Fibroblast of the conjunctiva (primary cell): Measurements from ENCODE around the gene SETBP1.

Experiments used
- DNase-seq: peaks from one replicate; pipeline ENCODE4 v3.0.0-alpha.2; 2010; ENCODE audit warnings: low read depth

Gene SETBP1

DNA sequence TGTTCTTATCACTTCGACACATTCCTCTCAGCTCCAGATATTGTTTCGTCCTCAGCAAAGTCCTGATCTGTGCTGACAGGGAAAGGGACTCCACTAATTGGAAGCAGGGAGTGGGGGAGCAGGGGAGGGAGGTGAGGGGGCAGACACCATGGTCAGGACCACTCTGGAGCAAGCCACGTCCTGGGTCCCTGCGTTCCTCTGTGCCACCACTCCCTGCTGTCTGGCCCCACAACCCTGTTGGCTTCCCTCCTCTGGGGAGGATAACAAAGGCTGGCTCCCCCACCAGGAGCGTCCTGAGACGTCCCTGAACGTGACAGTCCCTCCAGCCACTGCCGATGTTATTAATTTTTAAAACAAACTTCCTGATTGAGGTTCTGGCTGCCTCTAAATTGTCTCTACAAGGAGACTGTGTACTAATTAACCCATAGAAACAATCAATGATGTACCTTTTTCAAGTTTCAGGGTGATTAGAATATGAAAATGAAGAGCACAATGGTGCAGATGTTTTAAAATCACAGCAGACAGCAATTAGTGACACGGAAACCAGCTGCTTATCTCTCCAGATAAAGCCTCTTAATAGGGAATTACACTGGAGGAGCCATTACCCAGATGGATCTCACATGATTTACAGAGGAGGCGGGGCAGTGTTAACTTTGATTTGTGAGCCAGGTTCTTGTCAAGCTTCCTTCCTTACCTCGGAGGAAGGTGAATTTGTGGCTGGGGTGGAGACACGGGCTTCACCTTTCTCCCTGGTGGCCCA, 257.5 kb downstream of the SETBP1 start:
- no peak for DNase-seq

DNA sequence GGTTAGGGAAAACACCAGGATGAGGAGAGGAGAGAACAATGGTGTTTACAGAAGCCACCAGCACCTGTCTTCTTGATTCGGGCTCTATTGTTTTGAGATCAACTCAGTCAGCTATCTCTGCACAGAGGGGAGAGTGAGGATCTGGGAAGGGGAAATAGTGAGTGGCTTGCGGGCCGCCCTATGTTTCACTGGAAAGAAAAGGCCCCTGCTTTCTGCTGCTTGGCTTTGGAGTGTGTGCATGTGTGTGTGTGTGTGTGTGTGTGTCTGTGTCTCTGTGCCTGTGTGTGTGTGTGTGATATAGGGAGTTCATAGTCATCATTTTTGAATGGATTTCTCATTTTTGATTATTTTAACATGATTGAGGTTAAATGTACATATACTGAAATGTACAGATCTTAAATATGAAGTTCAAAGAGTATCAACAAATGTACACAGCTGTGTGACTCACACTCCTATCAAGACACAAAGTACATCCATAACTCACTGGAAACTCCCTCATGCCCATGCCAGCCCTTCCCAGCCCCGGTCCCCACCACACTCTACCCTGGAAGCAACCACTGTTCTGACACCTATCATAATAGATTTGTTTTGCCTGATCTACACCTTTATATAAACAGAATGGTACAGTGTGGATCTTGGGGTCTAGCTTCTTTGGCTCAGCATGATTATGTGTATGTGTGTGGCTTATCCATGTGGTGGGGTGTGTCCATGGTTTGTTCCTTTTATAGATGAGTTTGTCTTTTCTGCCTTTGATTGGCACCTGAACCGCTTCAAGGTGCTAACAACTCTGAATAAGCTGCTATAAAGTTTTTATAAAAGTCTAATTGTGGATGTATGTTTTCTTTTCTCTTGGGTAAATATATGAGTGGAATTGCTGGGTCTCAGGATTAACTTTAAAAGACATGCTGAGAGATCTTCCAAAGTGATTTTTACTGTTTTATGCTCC, 258.3 kb downstream of the SETBP1 start:
- DNase-seq: no peak

DNA sequence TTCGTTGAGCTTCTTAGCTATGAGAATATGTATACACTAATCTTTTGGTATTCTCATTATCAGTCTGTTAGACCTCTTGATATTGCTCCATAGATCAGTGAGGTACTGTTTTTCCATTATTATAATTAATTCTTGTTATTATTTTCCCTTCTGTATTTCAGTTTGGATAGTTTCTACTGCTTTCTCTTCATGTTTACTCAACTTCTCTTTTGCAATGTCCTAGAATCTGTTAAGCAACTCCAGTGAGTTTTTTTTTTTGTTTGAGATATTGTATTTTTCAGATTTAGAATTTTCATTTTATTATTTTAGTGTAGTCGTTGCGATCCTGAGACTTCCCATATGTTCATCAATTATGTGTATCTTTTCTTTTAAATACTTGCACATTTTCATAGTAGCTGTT, 260.8 kb downstream of the SETBP1 start:
- no peak for DNase-seq

DNA sequence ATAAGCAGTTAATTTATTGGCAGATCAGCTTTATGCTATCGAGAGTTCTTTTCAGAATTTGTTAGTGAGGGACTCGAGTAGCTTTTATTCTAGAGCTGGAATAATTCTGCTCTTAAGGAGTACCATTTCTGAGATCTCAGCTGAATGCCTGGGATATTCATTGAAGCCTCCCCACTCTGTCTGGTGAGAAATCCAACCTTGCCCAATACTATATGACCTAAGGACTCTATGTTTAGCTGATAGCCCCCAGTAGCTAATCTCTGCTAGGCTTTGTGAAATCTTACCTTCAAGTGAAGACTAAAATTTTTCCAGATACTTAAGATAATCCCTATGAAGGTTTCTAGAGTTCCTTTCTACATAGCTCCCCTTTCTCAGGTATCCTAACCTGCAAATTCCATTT, 261.4 kb downstream of the SETBP1 start:
- no peak for DNase-seq

DNA sequence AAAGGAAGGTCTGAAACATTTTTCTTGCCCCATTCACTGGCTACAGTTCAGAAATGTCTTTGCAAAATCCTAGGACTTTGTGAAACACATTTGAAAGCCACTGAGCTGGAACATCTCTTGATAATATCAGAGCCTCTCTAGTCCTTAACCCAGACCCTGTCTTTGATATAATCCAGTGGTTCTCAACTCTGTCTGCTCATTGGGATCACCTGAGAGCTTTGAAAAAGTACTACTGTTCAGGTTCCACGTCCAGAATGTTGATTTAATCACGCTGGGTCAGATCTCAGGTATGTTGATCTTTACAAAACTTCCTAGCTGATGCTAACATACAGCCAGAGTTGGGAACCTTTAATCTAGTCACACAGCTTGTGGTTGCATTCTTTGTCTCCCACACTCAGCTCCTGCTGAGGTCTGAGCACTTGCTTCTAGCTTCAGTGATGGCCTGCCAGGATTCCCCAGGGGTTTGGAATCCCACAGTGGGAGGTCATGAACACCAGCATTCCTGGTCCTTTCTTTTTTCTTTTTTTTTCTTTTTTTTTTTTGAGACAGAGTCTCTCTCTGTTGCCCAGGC, 262.7 kb downstream of the SETBP1 start:
- DNase-seq: no peak

DNA sequence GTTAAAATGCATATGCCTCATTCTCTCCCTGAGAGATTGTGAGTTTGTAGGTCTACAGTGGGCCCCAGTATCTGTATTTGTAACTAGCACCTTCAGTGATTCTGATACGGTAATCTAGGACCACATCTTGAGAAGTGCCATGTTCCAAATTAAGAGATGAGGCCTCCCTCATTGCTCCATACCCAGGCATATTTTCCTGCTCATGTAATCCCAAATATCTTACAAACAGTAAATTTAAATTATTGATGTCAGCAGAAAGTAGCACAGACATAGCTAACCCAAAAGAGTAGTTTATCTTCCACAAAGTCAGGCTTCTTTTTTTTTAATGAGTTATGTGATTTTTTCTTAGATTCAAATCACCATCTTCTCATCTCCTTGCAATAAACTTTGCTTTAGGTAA, 263.8 kb downstream of the SETBP1 start:
- DNase-seq: no peak

DNA sequence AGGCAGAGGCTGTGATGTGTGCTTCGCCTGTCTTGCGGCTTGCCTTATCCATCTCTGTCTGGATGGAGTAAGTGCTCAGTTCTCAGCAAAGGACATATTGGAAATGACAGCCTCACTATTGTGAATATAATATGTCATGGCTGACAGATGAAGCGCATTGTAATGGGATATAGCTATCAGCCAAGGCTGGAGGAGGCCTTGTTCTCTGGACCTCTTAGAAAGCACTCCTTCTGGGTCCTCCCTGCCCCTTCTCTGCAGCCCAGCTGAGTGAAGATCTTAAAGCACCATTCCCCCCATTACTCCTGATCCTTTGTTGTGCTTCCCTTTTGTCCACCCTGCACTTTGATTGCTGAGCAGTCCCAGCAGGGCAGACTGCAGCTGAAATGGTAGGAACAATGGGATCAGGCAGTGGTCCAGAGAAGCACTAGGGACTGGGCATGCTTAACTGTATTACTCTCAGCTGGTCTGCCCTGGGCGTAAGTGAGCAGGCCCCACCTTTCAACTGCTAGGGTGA, 265.3 kb downstream of the SETBP1 start:
- no peak for DNase-seq

DNA sequence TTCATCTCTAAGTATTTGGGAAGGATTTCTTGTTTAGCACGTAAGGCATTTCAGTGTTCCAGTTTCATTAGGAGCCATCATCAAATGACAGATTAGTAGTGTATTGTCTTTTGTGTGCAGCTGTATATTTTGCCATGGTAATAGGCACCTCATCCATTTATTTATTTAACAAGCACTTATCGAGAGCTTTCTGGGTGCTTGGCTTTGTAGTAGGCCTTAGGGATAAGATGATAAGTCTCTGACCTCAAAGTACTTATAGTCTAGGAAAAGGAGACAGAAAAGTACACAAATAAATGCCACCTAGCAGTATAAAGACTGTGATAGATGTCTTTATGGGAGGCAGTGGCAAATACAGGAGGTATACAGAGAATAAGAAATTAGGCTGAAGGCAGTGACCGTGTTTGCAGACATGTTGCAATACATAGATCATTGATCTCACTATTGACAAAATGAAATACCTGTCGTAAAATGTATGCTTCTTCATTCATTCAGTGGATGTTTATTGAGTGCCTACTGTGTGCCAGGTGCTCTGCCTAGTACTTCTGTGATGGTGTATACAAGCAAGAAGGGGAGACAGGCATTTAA, 265.9 kb downstream of the SETBP1 start:
- no peak for DNase-seq

DNA sequence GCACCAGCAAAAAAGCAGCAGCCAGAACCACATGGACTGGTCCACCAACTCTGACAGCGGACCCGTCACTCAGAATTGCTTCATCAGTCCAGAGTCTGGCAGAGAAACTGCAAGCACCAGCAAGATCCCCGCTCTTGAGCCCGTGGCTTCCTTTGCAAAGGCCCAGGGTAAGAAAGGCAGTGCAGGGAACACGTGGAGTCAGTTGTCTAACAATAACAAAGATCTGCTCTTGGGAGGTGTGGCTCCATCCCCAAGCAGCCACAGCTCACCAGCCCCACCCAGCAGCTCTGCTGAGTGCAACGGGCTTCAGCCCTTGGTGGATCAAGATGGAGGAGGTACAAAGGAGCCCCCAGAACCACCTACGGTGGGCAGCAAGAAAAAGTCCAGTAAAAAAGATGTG, 269.3 kb downstream of the SETBP1 start:
- no peak for DNase-seq

DNA sequence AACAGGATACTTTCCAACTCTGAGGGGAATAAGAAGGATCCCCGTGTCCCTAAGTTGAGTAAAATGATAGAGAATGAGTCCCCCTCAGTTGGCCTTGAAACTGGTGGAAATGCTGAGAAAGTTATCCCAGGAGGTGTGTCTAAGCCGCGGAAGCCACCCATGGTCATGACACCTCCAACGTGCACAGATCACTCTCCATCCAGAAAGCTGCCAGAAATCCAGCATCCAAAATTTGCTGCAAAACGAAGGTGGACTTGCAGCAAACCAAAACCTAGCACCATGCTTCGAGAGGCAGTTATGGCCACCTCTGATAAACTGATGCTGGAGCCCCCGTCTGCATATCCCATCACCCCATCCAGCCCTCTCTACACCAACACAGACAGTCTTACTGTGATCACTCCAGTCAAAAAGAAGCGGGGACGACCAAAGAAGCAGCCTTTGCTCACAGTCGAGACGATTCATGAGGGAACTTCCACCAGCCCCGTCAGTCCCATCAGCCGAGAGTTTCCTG, 270.1 kb downstream of the SETBP1 start:
- no peak for DNase-seq

DNA sequence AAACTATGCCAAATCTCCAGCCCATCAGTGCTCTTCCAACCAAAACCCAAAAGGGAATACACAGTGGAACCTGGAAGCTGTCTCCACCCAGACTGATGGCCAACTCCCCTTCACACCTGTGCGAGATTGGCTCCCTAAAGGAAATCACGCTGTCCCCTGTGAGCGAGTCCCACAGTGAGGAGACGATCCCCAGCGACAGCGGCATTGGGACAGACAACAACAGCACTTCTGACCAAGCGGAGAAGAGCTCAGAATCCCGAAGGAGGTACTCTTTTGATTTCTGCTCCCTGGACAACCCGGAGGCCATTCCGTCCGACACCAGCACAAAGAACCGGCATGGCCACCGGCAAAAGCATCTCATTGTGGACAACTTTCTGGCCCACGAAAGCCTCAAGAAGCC, 271.1 kb downstream of the SETBP1 start:
- DNase-seq: no peak

DNA sequence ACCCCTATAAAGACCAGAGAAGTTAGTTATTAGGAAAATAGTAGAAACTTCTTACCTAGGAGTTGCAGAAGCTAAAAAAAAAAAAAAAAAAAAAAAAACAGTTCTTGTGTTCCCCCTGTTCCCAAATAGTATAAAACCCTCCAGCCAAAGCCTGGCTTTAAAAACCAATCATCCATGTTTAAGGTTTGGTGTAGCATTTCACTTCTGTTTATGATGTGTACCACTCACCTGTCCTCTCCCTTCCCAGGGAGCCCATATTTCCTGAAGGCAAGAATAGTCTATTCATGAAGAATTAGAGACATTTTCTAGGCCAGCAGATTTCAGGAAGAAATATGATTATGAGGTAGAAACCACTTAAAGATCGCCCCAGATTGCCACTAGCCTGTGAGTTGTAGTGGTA, 273.6 kb downstream of the SETBP1 start:
- no peak for DNase-seq

DNA sequence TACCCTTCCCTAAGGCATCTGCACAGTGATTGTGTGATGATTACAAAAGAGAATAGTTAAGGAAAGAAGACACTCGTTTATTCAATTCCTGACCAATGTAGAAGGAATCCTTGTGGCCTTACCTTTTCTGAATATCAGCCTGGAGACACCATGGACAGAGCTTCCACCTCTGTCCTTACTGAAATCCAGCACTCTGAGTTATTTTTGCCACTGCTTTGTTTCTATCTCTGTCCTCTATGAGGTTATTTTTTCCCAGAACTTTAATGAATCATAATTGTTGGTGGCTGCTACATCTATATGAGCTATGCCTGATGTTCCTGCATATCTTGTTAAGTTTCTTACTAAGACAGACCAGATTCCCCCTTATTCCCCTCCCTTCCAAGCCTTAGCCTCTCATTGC, 275.1 kb downstream of the SETBP1 start:
- DNase-seq: no peak

DNA sequence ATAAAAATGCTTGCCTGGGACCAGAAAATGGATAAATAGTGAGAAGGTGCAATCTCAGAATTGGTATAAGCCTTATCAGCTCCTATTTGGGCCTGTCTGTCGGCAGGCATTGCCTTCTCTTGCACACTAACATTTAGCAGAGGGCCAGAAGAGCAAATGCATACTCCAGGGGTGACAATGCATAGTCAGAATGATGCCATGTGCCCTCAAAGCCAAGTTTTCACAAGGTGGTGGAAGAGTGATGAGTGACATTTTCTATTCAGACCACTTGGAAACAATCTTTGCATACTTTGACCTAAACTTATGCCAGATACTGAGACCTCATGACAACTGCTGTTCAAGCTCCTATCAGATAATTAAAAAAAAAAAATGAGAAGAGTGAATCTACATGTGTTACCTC, 276.3 kb downstream of the SETBP1 start:
- no peak for DNase-seq

DNA sequence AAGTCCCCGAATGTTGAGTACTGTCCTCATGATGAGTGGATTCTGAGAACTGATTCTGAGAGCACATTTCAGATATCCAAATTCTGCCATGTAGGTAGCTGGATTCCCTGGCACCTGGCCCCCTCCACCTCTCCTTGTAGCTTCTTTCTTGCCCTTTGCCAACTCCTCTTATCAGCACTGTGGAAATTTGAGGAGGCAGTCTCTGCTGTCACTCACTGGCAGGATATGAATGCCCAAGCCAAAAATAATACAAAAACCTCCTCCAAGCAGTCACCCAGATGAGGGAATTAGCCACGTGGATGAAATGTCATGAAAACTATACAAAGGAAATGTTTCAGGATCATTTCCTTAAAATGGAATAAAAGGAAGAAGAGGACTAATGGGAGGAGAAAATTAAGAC, 276.8 kb downstream of the SETBP1 start:
- no peak for DNase-seq

DNA sequence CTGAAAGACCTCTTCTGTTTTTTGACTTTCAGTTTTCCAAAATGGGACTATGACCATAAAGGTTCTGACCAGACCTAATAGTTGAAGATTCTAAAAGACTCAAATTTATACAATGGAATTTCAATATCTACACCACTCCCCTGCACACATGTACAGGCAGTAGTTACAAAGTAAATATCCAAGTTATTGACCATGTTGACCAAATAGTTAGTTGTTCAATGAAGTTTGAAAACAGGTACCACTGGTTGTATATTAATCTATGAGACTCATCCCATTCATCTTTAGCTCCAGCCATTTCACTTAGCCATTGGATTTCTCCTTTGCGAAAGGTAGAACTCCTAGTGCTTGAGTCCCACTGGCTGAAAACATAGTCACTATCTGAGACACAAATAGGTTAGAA, 277.4 kb downstream of the SETBP1 start:
- DNase-seq: no peak

DNA sequence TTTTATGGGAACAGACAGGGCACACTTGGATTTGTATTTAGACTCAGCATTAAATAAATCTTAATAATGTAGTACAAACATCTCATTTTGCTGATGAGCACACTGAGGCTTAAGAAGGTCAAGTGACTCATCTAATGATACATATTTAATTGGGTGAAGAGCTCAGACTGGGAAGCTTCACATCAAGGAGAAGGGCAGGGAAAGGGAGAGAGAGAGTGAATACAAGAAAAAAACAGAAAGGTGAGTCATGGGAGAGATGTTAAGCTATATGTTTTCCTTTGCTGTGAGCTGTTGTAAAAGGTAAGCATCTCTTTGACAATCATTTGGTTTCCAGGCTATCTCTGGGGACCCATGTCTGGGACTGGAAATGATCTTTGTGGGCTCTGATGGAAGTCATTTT, 277.8 kb downstream of the SETBP1 start:
- no peak for DNase-seq

DNA sequence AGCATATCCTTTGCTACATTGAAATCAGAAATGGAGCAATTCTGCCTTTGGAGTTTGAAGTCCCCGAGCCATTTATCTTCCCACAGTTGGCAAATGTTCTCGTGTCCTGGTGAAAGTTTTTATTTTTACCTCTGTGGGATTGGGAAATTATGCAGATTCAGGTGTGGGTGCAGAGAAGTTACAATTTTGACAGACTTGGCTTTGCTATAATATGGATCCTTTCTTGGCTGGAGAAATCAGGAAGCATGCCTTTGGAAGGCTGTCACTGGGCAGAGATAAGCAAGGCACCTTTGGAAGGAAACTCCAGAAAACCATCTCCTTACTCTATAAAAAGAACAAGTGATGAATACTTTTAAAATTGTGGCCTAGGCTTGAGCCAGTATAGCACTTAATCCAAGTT, 278.3 kb downstream of the SETBP1 start:
- DNase-seq: no peak

DNA sequence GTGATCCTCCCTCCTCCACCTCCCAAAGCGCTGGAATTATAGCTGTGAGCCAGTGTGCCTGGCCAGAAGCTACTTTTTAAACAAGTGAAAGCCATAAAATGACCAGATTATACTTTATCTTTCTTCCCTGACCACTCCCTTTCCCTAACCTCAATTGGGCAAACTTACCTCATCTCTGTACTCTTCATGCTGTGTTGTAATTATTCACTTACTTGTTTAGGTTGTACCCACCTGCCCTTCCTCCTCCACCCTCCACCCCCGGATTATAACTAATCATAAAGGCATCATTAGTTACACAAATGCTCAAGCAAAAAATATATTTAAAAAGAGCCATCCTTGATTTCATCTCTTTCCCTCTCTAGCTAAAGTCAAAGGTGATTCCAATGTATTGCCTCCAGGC, 279.9 kb downstream of the SETBP1 start:
- no peak for DNase-seq

DNA sequence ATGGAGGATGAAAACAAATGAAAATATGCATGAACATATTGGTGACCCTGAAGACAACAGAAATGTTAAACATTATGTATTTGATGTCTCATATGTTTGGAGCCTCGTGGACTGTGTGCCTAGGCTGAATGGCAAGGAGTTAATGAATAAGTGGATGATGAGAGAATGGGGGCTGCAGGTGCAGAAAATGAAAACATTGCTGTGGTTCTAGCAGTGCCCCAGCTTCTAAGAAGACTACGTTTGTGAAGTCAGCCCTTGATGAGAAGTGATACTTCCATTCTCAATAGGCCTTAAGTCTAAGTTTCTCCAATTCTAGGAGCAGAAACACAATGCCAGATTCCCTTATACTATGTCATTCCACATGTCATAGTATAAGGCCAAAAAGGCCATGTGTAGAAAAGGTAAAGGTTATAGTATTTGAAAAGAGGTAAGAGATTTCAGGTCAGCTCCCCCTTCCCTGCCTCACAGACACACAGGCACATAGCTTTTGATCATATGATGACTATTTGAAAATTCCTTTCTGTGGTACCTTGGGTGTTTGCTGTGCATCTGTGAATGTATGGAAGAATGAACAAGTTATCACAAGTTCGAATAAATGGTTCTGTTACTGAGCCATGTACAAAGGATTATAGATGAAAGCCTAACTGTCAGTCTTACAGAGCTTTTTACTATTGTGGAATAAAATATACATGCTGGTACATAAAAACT, 280.8 kb downstream of the SETBP1 start:
- DNase-seq: no peak

DNA sequence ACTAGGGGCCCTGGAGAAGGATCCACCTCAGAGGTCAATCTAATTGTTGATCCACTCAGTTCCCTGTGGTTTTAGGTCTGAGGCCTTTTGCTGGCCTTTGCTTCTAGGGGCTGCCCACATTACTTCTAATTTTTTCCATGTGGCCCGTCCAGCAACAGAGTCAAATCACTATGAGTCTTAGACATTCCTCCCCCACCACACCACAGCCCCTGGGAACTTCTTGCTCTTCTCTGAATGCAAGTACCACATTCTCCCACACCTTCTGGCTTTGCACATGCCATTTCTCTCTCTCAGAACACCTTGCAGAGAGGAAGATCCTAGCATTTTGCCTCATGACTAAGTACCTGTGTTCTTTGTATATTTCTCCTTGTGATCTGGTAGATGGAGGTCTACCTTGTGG, 286.9 kb downstream of the SETBP1 start:
- no peak for DNase-seq

DNA sequence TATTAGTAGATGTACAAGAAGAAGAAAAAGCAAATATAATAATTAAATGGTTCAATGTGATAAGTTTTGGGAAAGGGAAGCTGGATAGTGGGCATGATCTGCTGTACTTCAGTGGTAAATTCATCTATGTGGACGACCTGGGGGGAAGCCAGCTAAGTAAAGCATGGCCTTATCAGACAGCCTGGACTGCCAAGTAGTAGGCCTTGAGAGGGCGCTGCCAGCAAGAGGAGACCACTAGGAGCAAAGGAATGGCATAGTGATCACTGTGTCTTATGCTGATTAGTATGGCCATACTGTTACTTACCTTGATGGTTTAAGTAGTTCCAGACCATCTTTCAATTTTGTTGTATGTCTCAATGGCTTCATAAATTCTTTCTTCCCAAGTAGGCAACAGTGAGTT, 287.6 kb downstream of the SETBP1 start:
- DNase-seq: no peak
